HepG2 (cell line): ENCODE results near the gene MT1M.

Experiments
- FOXP1 ChIP-seq, 2 experiments: fragments of 450-650 bp in 1 of 2; IDR thresholded peaks; 2 replicates each; pipeline ENCODE4 v1.6.1; 2017 to 2018; ENCODE audit warnings: antibody characterized with exemption in 1 of 2
- MXI1 ChIP-seq: IDR thresholded peaks from 3 replicates; pipeline ENCODE4 v1.6.1; 2012; ENCODE audit warnings: low read depth, low read length, inconsistent platforms, borderline replicate concordance
- SP2 ChIP-seq: sonication (generic); formaldehyde crosslinking; IDR thresholded peaks from 2 replicates; pipeline ENCODE4 v1.5.1; 2020; ENCODE audit warnings: mild to moderate bottlenecking, missing genetic modification reagents
- ZNF207 ChIP-seq: fragments of 450-650 bp; IDR thresholded peaks from 2 replicates; pipeline ENCODE4 v1.6.1; 2016; ENCODE audit warnings: antibody characterized with exemption, borderline replicate concordance

DNA sequence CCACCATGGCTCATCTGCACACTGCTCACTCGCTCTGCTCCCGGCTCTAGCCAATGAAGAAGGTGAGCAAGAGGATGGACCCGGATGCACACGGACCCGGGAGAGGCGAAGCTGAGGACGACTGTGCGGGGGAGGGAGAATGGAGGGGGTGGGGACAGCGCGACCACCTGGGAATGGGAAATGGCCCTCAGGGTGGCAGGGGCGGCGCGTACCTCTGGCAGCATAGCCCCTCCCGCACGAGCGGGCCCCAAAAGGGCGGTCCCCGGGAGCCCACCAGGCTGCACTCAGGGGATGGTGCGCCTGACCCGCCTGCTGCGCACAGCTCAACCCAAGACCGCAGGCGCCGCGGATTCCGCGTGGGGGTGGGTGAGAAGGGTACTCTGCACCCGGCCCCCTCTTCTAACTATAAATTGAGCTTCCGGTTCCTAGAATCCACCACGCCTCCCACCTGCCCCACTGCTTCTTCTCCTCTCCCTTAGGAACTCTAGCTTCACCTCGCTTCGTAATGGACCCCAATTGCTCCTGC, 43.3 kb downstream of the MT1M start:
- TF ChIP-seq SP2 (CRISPR knock-in tag) (no peak), MXI1 (no peak), ZNF207 (no peak), FOXP1 (IDR thresholded peaks at IDR 0.05) (no peak), FOXP1 (CRISPR knock-in tag; IDR thresholded peaks at IDR 0.05) (no peak)
